NCI-H82 treated with DMSO at 0.1 percent for 48 hours (cell line): ENCODE results near the gene ARL4C.

Experiments used
- DNase-seq: peaks from one replicate; lab custom pipeline; 2025; ENCODE audit not compliant: unreplicated experiment; lab: John Stamatoyannopoulos, UW

Gene ARL4C

DNA sequence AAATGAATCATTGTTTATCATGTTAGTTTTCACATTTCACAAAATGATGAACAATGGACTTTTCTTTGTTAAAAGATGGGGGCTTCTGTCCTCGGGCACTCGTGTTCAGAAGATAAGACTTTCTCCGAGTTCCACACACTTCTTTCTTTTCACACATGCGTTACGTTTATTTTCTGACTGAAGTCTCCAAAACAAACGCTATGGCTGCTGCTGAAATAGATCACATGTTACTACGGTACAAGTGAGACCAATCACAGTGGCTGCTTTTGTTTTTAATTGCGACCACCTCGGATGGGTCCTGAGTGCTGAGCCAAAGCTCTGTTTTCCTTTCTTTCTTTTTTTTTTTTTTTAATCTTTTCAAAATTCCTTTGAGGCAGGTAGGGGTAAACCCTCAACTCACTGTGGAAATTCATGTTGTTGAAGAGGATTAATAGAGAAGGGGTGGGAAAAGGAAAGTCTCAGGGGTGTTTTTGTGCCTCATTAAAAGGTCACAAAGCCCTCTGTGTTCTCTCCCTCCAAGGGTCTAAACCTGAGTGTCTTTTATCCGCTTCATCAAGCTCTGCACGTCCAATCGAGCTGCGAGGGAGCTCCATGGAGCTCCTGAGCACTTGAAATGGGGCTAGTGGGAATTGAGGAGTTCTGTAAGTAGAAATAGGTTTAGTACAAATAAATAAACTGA, 48.2 kb downstream of the ARL4C start:
- no peak for DNase-seq

DNA sequence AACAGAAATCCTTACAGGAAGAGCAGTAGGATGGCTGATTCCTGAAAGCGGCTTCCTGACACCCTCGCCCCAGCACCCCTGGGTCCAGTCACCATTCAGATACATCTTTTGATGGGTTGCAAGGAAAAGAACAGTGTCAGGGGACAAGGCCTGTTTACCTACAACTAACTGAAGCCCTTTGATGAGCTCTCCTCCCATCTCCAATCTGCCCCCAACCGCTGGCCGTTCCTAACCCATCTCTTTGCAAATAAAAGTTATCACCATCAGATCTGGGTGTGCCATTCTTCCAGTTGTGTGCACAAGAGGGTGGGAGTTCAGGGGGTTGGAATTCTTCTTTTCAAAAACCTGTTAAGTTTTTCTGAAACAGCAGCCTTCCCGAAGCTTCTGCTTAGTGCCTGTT, 48.9 kb downstream of the ARL4C start:
- no peak for DNase-seq

DNA sequence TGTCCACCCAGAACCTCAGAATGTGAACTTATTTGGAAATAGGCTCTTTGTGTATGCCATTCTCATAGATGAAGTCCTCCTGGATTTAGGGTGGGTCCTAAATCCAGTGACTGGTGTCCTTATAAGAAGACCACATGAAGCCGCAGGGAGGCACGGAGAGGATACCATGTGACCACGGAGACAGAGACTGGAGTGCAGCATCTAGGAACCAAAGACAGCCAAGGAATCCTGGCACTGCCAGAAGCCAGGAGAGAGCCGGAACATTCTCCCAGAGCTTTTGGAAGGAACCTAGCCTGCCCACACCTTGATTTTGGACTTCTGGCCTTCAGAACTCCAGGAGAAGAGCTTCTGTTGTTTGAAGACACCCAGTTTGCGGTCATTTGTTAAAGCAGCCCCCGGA, 49.7 kb downstream of the ARL4C start:
- no peak for DNase-seq

DNA sequence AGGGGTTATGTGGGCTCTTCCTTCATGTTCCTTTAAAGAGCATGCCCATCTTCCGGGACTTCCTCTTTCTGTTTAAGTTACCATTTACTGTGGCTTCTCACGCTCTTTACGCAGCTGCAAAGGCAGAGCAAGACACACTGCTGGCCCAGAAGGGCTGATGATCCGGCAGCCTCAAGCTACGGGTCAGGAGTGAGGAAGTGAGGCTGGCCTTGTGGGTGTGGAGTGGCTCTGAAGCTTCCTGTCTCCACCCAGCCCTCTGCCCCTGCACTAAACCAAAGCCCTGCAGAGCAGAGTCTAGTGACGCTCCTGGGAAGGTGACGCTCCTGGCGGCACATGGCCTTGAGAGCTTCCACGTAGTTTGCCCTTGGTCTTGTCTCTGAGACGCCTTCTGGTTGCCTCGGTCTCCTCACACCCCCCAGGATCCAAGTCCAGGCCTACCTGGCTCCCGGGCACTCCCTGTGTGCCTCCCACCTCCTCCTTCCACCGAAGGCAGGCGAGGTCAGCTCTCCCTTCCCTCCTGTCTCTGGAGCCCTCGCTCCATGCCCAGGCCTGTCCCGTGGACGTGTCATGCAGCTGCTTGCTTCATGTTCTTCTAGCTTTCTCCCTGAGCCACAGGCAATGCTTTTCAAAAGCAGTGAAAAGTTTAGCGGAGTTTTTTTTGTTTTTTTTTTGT, 50.3 kb downstream of the ARL4C start:
- no peak for DNase-seq

DNA sequence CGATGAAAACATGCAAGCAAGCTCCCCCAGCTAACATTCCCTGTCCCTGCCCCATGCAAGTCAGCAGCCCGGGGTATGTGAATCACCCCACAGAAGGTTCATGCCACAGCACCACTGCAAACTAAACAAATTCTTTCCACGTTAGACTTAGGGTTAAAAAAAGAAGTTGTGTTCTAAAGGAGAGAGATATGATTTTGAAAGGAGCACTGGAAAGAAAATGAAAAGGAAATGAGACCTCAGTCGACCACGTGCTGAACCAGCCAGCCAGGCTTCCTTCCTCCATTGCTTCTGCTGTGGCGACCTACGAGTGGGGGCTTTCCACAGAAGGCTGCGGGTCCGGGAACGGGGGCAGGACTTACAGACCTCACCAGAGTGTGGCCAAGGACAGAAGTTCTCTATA, 52.0 kb downstream of the ARL4C start:
- DNase-seq, result no peak

DNA sequence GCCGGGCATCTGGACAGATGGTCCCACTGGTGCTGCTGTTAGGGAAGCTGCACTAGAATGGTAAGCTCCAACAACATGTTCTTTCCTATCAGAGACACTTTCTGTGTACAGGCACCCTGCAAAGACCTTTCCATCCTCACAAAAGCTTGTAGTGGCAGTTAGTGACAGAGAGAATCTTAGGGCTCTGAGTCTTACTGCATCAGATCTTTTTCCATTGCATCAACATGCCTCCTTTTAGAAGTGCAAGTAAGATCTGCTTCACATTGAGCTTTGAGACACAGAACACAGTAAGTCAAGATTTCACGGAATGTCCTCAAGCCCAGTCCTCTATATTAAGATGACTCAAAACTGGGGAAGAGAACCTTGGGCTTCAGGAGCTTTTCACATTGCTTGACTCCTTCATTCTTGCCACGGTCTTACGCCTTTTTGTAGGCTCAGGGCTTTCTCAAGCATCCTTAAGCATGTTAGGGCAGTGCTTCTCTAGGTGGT, 52.6 kb downstream of the ARL4C start:
- DNase-seq, result no peak
